ENCODE results near the gene GLIS2. TPM values are rescaled to one million over a fixed set of nuclear protein-coding genes. Genes with fewer than 3 reads are reported as not detected.
A peak's percentile ranks its signal among the peaks of the same experiment; 100 is the strongest.

GLIS2 gene
- total RNA-seq, 1 experiment from 2014 or later = 13.1 TPM

- no peaks in the 10 kb centered on the region for H3K36me3 ChIP-seq (ENCODE audit: control insufficient read depth, insufficient read depth, low read length)
- no peaks in the 10 kb centered on the region for H3K27me3 ChIP-seq (replicated peaks; ENCODE audit: control insufficient read depth, insufficient read depth, low read length)
- H3K36me3 Mint-ChIP-seq (ENCODE audit: insufficient read depth, unreplicated experiment) = peaks cover 12% of the 10 kb centered on the region
- H3K4me1 Mint-ChIP-seq (ENCODE audit: low read depth, unreplicated experiment) = peaks cover 13% of the 10 kb centered on the region
- DNase-seq = peak; percentile 89 to 94
- H3K9me3 Mint-ChIP-seq (ENCODE audit: unreplicated experiment) = no peaks in the 10 kb centered on the region
- POLR2A ChIA-PET = interaction anchor here (0.5 to 1.0 kb wide), 4 partner anchors 25 to 417 kb away, joined by 3 to 4 read pairs (median 4); partner anchors contain the start of gene TFAP4
- H3K27ac Mint-ChIP-seq (ENCODE audit: unreplicated experiment) = peak overlapping the region; percentile 98
- no peaks in the 10 kb centered on the region for H3K27me3 Mint-ChIP-seq (ENCODE audit: insufficient read depth, unreplicated experiment)
- BruUV-seq (replicated peaks) = TSS peak; percentile 70
- H3K9me3 ChIP-seq = no peaks in the 10 kb centered on the region
- peaks cover 17% of the 10 kb centered on the region for H3K4me1 ChIP-seq
- H3K4me3 Mint-ChIP-seq (ENCODE audit: unreplicated experiment) = peak overlapping the region; percentile 73
- CTCF ChIA-PET = interaction anchor here (0.7 to 1.9 kb wide), 6 partner anchors 9 to 33 kb away, joined by 3 to 9 read pairs (median 4); no protein-coding TSS in a partner anchor
- H3K4me3 ChIP-seq (ENCODE audit: low read depth, low read length) = peak overlapping the region; percentile 25
- intact Hi-C loops (cut with micrococcal nuclease; ENCODE audit: unreplicated experiment) = loop anchor here (1.0 kb wide), 1 partner anchor 8 kb away; no protein-coding TSS in a partner anchor
- no peak for TF ChIP-seq CTCF (IDR thresholded peaks at IDR 0.05; ENCODE audit: insufficient read depth in 1 of 2, low read depth in 1 of 2, low read length in 1 of 2, severe bottlenecking in 1 of 2, unreplicated experiment in 1 of 2)
These were observed 16.9 kb upstream of the GLIS2 start for GRCh38 chr16:4298761-4299522.

DNA sequence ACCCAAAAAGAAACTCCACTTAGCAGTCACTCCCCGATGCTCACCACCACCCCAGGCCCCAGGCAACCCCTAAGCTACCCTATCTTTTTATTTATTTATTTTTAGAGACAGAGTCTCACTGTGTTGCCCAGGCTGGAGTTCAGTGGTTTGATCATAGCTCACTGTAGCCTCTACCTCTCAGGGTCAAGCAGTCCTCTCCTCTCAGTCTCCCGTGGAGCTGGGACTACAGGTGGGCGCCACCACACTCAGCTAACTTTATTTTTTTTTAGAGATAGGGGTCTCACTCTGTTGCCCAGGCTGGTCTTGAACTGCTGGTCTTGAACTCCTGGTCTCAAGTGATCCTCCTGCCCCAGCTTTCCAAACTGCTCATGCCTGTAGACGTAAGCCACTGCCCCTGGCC is 14.7 kb upstream of the GLIS2 start:
- H3K4me3 ChIP-seq (ENCODE audit: low read depth, low read length) = no peak overlapping the region
- no TSS peak for BruUV-seq (replicated peaks)
- no peak for DNase-seq
- H3K27me3 ChIP-seq (replicated peaks; ENCODE audit: control insufficient read depth, insufficient read depth, low read length) = no peaks in the 10 kb centered on the region
- intact Hi-C loops (cut with micrococcal nuclease; ENCODE audit: unreplicated experiment) = no loop called here
- Mint-ChIP-seq H3K27ac (ENCODE audit: unreplicated experiment) (peak overlapping the region; percentile 29), H3K36me3 (ENCODE audit: insufficient read depth, unreplicated experiment) (peaks cover 14% of the 10 kb centered on the region), H3K4me1 (ENCODE audit: low read depth, unreplicated experiment) (peaks cover 11% of the 10 kb centered on the region), H3K27me3 (ENCODE audit: insufficient read depth, unreplicated experiment) (no peaks in the 10 kb centered on the region), H3K9me3 (ENCODE audit: unreplicated experiment) (no peaks in the 10 kb centered on the region), H3K4me3 (ENCODE audit: unreplicated experiment) (no peak overlapping the region)
- no peaks in the 10 kb centered on the region for H3K36me3 ChIP-seq (ENCODE audit: control insufficient read depth, insufficient read depth, low read length)
- no peak for TF ChIP-seq CTCF (IDR thresholded peaks at IDR 0.05; ENCODE audit: insufficient read depth in 1 of 2, low read depth in 1 of 2, low read length in 1 of 2, severe bottlenecking in 1 of 2, unreplicated experiment in 1 of 2)
- CTCF ChIA-PET = no interaction called here
- no peaks in the 10 kb centered on the region for H3K9me3 ChIP-seq
- peaks cover 17% of the 10 kb centered on the region for H3K4me1 ChIP-seq
- POLR2A ChIA-PET = no interaction called here

DNA sequence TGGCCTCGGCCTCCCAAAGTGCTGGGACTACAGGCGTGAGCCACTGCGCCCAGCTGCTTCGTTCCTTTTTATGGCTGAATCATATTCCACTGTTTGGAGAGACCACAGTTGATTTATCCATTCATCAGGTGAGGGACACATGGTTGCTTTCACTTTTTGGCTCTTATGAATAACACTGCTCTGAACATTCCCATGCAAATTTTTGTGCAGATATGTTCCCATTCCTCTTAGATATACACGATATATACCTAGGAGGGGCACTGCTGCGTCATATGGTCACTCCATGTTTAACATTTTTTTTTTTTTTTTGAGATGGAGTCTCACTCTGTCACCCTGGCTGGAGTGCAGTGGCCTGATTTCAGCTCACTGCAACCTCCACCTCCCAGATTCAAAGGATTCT is 13.9 kb upstream of the GLIS2 start:
- Mint-ChIP-seq H3K4me3 (ENCODE audit: unreplicated experiment) (no peak overlapping the region), H3K27ac (ENCODE audit: unreplicated experiment) (peak overlapping the region; percentile 29), H3K27me3 (ENCODE audit: insufficient read depth, unreplicated experiment) (no peaks in the 10 kb centered on the region), H3K9me3 (ENCODE audit: unreplicated experiment) (no peaks in the 10 kb centered on the region), H3K36me3 (ENCODE audit: insufficient read depth, unreplicated experiment) (peaks cover 20% of the 10 kb centered on the region), H3K4me1 (ENCODE audit: low read depth, unreplicated experiment) (peaks cover 13% of the 10 kb centered on the region)
- no peak for TF ChIP-seq CTCF (IDR thresholded peaks at IDR 0.05; ENCODE audit: insufficient read depth in 1 of 2, low read depth in 1 of 2, low read length in 1 of 2, severe bottlenecking in 1 of 2, unreplicated experiment in 1 of 2)
- H3K36me3 ChIP-seq (ENCODE audit: control insufficient read depth, insufficient read depth, low read length) = no peaks in the 10 kb centered on the region
- intact Hi-C loops (cut with micrococcal nuclease; ENCODE audit: unreplicated experiment) = no loop called here
- ChIA-PET CTCF (no interaction called here), POLR2A (no interaction called here)
- H3K4me1 ChIP-seq = peaks cover 22% of the 10 kb centered on the region
- no peak overlapping the region for H3K4me3 ChIP-seq (ENCODE audit: low read depth, low read length)
- no peaks in the 10 kb centered on the region for H3K9me3 ChIP-seq
- BruUV-seq (replicated peaks) = no TSS peak
- H3K27me3 ChIP-seq (replicated peaks; ENCODE audit: control insufficient read depth, insufficient read depth, low read length) = no peaks in the 10 kb centered on the region
- DNase-seq = no peak

Measured in Caco-2 (cell line).